DND-41 (cell line): ENCODE data around the gene CASP8AP2.

Experiments used
- CTCF ChIP-seq: IDR thresholded peaks from 2 replicates; pipeline ENCODE4 v1.5.1; 2012; ENCODE audit warnings: borderline replicate concordance, low read length, moderate library complexity, mild to moderate bottlenecking; ENCODE audit not compliant: poor library complexity, severe bottlenecking; ENCODE audit errors: extremely low read depth
- EZH2 ChIP-seq: IDR thresholded peaks from 3 replicates; pipeline ENCODE4 v1.6.1; 2012; ENCODE audit warnings: borderline replicate concordance, low read depth, mild to moderate bottlenecking, moderate library complexity, low read length, inconsistent platforms; ENCODE audit not compliant: severe bottlenecking

- TF ChIP-seq CTCF (no peak), EZH2 (no peak)
These were observed 39.7 kb upstream of the CASP8AP2 start for GRCh38 chr6:89789980-89790379.
